Testis (tissue), 3 donors: Measurements from ENCODE around the gene SLC16A2. TPM values are rescaled to one million over a fixed set of nuclear protein-coding genes. Genes with fewer than 3 reads are reported as not detected.

Source experiments
- DNase-seq: peaks from one replicate; pipeline ENCODE4 v3.0.0-alpha.2; 2019
- H3K27ac ChIP-seq, 2 donors: fragments of 200-600 bp; sonication (generic); one replicate each; pipeline ENCODE4 v1.5.1; 2019
- H3K27me3 ChIP-seq: fragments of 200-600 bp; sonication (generic); one replicate; pipeline ENCODE4 v1.5.1; 2019
- H3K36me3 ChIP-seq: fragments of 200-600 bp; sonication (generic); one replicate; pipeline ENCODE4 v1.5.1; 2017; ENCODE audit warnings: low read depth; ENCODE audit errors: missing control alignments
- H3K4me1 ChIP-seq: fragments of 200-600 bp; sonication (generic); one replicate; pipeline ENCODE4 v1.5.1; 2019
- H3K4me3 ChIP-seq, 2 donors: fragments of 200-600 bp; sonication (generic); one replicate each; pipeline ENCODE4 v1.5.1; 2017 to 2019
- H3K9me3 ChIP-seq: fragments of 200-600 bp; sonication (generic); one replicate; pipeline ENCODE4 v1.5.1; 2017
- CTCF ChIP-seq, 3 experiments: fragments of 450-650 bp in 2 of 3; fragments of 200-600 bp in 1 of 3; sonication (generic) in 1 of 3; IDR thresholded peaks; one replicate each; pipeline ENCODE4 v1.5.1; 2016 to 2019; ENCODE audit warnings: antibody characterized with exemption in 3 of 3, mild to moderate bottlenecking in 2 of 3, moderate library complexity in 1 of 3
- POLR2A ChIP-seq: fragments of 450-650 bp; IDR thresholded peaks from one replicate; pipeline ENCODE4 v1.6.1; 2017; ENCODE audit warnings: antibody characterized with exemption, mild to moderate bottlenecking, moderate library complexity
- WGBS, 2 donors: methylation state at CpG; one replicate each; pipeline ENCODE4 v1.1.5; 2018; 5-methylcytosine and 5-hydroxymethylcytosine counted together
- intact Hi-C: fragments of 100-400 bp; cut with DNase I; formaldehyde crosslinking; loops from one replicate; pipeline ENCODE4 v1.15.1; 2023; ENCODE audit warnings: low total_unique reads
- polyA plus RNA-seq: library from polyadenylated mRNA; stranded (reverse); fragments of 350-450 nt; fragmentation: Illumina TruSeq; extraction: RNeasy Lipid Tissue Mini Kit (QIAGEN cat#74804); gene quantifications from one replicate; pipeline ENCODE4 v1.2.3, GENCODE V29; 2014; ENCODE audit warnings: low read depth, low replicate concordance; ENCODE audit not compliant: insufficient read depth
- total RNA-seq, 2 donors: library from RNA; depleted of rRNA; stranded (reverse); fragments of >200 nt; gene quantifications; one replicate each; pipeline ENCODE4 v1.2.3, GENCODE V29; 2016

SLC16A2 gene
- total and polyA plus RNA-seq, 3 donors from 2014 or later: 2.6 to 6.7 (median 3.2) TPM

GRCh38 chrX:74520291-74520690 lies 99.0 kb downstream of the SLC16A2 start:
- no peak overlapping the region for H3K27ac ChIP-seq
- no peak for DNase-seq
- H3K27me3 ChIP-seq: no peaks in the 10 kb centered on the region
- no peak overlapping the region for H3K4me3 ChIP-seq
- no peaks in the 10 kb centered on the region for H3K36me3 ChIP-seq
- no peaks in the 10 kb centered on the region for H3K9me3 ChIP-seq
- WGBS, 2 donors: 52 to 55% methylated on average over 2 to 3 of the region's 3 CpGs
- intact Hi-C loops: no loop called here
- TF ChIP-seq POLR2A: no peak
- no peak for TF ChIP-seq CTCF (IDR thresholded peaks at IDR 0.05)
- H3K4me1 ChIP-seq: no peaks in the 10 kb centered on the region

- Histone ChIP-seq H3K4me3 (no peak overlapping the region), H3K36me3 (no peaks in the 10 kb centered on the region), H3K9me3 (no peaks in the 10 kb centered on the region), H3K4me1 (no peaks in the 10 kb centered on the region), H3K27me3 (no peaks in the 10 kb centered on the region), H3K27ac (no peak overlapping the region)
- WGBS, 2 donors: 96 to 98% methylated on average over 6 to 8 of the region's 8 CpGs
- no peak for TF ChIP-seq POLR2A
- no peak for TF ChIP-seq CTCF (IDR thresholded peaks at IDR 0.05)
- DNase-seq: no peak
- intact Hi-C loops: no loop called here
Measured at GRCh38 chrX:74520896-74521295, 99.6 kb downstream of the SLC16A2 start.

GRCh38 chrX:74521961-74522751 lies 100.9 kb downstream of the SLC16A2 start:
- intact Hi-C loops: no loop called here
- 46 to 73% methylated on average over 7 to 9 of the region's 9 CpGs for WGBS, 2 donors
- H3K9me3 ChIP-seq: no peaks in the 10 kb centered on the region
- H3K36me3 ChIP-seq: no peaks in the 10 kb centered on the region
- H3K27me3 ChIP-seq: no peaks in the 10 kb centered on the region
- no peak overlapping the region for H3K27ac ChIP-seq
- TF ChIP-seq CTCF (IDR thresholded peaks at IDR 0.05): no peak
- no peak for TF ChIP-seq POLR2A
- DNase-seq: peak; percentile 14
- no peaks in the 10 kb centered on the region for H3K4me1 ChIP-seq
- no peak overlapping the region for H3K4me3 ChIP-seq

GRCh38 chrX:74523224-74523623 lies 101.9 kb downstream of the SLC16A2 start:
- no peaks in the 10 kb centered on the region for H3K4me1 ChIP-seq
- no peaks in the 10 kb centered on the region for H3K9me3 ChIP-seq
- no peaks in the 10 kb centered on the region for H3K27me3 ChIP-seq
- DNase-seq: no peak
- no peak overlapping the region for H3K27ac ChIP-seq
- intact Hi-C loops: no loop called here
- no peaks in the 10 kb centered on the region for H3K36me3 ChIP-seq
- TF ChIP-seq CTCF (IDR thresholded peaks at IDR 0.05): no peak
- no peak for TF ChIP-seq POLR2A
- H3K4me3 ChIP-seq: no peak overlapping the region
- 50 to 80% methylated on average over 1 of the region's 1 CpG for WGBS, 2 donors
